ENCODE results near the gene RPL27A.

DNA sequence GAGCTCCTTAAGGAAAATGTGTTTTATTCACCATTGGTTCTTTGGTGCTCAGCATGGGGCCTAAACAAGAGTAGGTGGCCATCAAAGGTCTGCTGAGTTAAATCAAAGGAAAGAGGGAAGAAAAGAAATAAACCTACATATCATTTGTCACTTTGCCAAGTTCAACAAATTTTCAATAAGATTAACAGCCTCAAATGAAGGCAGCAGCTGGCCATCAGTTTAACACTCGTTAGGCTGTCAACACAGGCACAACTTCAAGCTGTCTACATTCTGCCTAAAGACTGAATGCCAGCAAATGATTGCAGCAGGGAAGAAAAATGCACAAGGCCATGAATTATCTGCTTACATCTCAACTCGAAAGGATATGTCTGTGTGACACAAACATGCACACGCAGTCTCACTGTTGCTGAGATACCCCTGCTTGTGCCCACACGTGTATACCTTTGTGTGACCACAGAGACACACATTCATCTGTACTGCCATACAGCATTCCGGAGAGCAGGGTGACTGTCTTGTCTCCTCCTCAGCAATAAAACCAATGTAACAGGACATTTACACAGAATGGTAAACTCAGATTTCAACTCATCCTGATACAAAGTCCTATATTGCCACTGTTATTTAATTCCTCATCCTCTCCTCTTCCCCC, 40.3 kb upstream of the RPL27A start:
- TF ChIP-seq POLR2A (IDR thresholded peaks at IDR 0.05; ENCODE audit: low read depth, low read length) (no peak), POLR2AphosphoS5 (IDR thresholded peaks at IDR 0.05; ENCODE audit: low read depth, low read length) (no peak), TAF1 (IDR thresholded peaks at IDR 0.05; ENCODE audit: borderline replicate concordance, low read depth, low read length) (no peak)

Measured in GM12892 (cell line).